ENCODE data around the gene SDC1.

SDC1 gene

GRCh38 chr2:20183373-20183772, 41.6 kb downstream of the SDC1 start:
- DNase-seq (ENCODE audit: low read depth): no peak

DNA sequence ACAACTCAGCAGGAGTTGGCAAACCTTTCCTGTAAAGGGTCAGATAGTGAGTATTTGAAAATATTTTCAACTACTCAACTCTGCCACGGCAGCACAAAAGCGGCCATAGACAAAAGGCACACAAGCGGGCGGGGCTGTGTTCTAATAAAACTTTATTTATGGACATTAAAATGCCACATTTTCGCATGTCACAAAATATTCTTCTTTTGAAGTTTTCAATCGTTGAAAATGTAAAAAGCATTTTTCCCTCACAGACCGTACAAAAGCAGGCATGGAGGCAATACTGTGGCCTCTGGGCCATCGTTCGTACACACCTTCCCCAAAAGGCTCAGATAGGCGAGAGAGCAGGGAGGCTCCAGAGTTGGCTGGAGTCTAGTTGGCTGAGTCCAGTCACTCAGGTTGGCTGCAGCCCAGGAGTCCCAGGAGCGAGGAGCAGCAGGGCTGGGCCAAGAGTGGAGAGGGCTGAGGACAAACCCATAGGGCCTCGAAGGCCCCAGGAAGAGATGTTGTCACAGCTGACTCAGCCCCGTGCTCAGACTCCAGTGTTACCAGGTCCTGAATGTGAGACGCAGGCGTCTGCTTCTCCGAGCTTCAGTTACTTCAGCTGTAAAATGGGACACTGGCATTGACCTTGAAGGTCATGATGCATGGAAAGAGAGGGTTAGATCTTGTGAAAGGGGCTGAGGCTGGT, 42.5 kb downstream of the SDC1 start:
- no peak for DNase-seq (ENCODE audit: low read depth)

DNA sequence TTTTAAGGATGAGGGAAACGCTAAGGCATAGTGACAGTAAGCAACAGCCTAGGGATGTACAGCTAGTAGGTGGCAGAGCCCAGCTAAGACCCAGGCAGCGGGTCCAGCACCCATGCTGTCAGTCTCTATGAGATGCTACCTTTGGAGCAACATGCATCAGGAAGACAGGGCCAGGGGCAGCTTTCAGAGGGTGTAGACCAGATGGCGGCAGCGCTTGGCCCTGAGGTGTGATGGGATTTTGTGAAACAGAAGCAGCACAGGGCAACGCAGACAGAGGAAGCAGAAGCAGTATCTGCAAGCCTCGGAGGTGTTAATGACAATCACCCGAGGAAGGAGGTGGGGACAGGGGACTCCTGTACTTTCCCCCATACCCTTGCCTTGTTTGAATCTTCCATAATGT, 43.2 kb downstream of the SDC1 start:
- DNase-seq (ENCODE audit: low read depth): no peak

- DNase-seq (ENCODE audit: low read depth): no peak
Measured at GRCh38 chr2:20180676-20181648, 44.0 kb downstream of the SDC1 start.

DNA sequence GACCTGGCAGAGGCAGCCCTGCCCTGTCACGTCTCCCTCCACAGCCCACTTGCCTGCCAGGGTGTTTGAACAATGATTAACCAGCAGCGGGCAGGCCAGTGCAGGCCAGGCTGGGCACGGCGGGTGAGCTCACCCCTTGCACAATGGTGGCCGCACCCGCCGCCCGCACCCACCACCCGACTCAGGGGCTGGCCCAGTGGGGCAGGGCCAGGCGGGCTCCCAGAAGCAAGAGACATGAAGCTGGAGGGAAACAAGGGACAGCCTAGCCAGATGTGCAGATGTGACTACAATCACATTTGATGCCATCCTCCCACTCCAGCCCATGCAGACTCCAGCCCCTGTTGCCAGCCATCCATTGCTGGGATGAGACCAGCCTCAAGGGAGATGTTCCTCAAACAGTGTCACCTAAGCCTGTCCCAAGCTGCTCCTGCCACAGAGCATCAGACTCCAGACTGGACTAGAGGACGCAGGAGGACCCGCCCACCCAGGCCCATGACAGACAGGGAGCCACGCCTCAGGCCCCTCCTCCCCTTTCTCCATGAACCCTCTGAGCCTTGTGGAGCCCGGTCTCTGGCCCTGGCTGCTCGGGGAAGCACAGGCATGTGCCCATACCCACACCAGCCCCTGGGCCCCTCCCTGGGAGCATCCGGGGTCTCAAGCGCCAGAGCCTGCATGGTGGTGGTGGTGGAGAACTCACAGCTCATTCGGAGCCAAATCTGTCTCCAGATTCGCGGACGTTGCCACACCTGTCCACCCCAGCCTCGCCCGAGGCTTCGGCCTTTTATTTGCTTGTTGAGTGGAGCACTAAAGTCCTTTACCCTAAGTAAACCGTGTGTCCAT, 45.0 kb downstream of the SDC1 start:
- DNase-seq (ENCODE audit: low read depth): no peak

GRCh38 chr2:20179466-20179754, 45.5 kb downstream of the SDC1 start:
- no peak for DNase-seq (ENCODE audit: low read depth)

- no peak for DNase-seq (ENCODE audit: low read depth)
Measured at GRCh38 chr2:20178666-20179465, 46.1 kb downstream of the SDC1 start.

DNA sequence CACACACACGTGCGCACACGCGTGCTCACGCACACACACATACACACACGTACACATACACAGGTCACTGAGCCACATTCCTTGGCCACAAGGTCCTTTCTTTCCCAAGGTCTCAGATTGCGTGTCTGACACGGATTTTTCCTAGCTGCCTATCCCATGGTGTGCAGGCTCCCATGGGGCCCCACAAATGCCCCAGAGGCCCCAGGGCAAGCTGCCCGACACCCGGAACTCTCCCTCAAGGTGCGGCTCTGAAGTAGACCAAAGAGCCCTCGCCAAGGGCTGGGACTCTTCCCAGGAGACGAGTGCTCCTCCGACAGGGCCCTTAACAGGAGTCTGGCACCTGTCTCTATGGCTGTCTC, 46.7 kb downstream of the SDC1 start:
- no peak for DNase-seq (ENCODE audit: low read depth)

GRCh38 chr2:20177556-20178248, 47.2 kb downstream of the SDC1 start:
- no peak for DNase-seq (ENCODE audit: low read depth)

- DNase-seq (ENCODE audit: low read depth): no peak
Measured at GRCh38 chr2:20176760-20177159, 48.2 kb downstream of the SDC1 start.

- no peak for DNase-seq (ENCODE audit: low read depth)
Measured at GRCh38 chr2:20175931-20176330, 49.0 kb downstream of the SDC1 start.

DNA sequence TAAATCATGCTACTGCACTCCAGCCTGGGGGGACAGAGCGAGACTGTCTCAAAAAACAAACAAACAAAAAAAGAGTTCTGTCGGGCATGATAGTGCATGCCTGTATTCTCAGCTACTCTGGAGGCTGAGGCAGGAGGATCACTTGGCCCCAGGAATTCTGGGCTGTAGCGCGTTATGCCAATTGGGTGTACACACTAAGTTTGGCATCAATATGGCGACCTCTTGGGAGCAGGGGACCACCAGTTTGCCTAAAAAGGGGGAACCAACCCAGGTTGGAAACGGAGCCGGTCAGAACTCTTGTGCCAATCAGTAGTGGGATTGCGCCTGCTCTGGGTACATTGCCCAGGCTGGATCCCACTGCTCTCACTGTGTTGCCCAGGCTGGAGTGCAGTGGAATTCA, 49.7 kb downstream of the SDC1 start:
- no peak for DNase-seq (ENCODE audit: low read depth)

DNA sequence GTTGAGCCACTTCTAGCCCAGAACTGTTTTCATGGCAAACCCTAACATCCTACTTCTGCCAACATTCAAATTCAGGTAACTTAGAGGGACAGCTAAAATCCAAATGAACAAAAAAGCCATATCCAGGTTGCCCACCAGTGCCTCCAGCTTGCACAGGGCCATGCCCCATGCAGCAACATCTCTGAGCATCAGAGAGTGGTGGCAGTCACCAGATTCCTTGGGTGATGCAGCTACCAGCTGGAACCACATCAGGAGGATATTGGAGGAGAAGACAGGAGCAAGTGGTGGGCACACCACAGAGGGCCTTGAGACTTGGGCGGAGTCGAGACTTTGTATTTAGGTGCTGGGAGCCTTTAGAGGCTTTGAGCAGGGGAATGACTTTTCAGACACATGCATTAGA, 50.5 kb downstream of the SDC1 start:
- no peak for DNase-seq (ENCODE audit: low read depth)

DNA sequence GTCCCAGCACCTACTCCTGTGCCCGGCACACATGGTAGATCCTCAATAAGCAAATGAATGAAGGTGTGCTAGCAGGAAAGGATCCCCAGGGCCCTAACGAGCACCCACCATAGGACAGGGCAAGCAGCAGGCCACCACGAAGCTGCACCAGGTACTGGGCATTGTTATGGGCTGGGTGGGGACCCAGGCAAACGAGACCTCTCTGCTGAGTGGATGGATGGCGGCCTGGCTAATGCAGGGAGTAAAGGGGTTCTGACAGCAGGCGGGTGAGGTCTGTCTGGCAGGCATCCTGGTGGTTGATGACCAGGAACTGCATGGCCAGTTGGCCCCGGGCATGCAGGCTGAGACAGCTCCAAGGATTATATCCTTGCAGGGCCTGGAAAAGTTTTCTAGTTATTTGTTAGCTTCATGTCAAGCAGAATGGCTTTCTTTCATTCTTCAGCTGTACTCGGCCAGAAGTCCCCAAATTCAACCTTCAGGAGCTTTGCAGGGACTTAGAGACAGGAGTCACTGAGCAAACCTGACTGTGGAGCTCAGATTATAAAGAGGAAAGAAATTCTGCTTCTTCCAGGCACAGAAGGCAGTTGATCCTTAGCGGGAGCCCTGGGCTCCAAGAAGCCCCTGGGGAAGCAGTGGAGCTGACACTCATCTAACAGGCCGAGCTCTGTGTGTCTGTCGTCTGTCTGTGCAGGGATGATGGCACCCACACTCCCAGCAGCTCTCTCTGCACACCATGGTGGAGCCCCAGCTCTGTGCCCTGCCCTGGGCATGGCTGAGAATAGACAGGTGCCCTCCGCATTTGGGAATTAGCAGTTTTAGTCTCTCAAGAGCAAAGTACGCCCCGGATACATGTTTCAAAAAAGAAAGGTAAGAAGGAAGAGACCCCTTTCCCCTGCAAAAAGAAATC, 51.2 kb downstream of the SDC1 start:
- no peak for DNase-seq (ENCODE audit: low read depth)

DNA sequence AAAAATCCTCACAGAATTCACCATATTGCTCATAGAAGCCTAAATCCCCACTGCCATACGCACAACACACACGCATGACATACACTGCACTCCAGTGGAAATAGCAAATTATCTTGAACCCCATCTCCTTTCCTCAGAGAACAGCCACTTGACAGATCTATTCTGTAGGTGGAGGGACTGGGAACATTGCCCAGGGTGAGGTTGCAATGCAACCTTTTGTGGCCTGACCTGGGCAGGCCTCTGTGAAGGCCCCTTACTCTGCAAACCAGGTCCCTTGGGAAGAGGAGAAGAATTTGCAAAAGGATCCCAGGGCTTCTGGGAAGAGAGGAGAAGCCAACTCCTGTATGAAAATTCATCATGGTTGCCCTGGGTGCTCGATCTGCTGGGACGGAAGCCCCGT, 51.9 kb downstream of the SDC1 start:
- no peak for DNase-seq (ENCODE audit: low read depth)

DNA sequence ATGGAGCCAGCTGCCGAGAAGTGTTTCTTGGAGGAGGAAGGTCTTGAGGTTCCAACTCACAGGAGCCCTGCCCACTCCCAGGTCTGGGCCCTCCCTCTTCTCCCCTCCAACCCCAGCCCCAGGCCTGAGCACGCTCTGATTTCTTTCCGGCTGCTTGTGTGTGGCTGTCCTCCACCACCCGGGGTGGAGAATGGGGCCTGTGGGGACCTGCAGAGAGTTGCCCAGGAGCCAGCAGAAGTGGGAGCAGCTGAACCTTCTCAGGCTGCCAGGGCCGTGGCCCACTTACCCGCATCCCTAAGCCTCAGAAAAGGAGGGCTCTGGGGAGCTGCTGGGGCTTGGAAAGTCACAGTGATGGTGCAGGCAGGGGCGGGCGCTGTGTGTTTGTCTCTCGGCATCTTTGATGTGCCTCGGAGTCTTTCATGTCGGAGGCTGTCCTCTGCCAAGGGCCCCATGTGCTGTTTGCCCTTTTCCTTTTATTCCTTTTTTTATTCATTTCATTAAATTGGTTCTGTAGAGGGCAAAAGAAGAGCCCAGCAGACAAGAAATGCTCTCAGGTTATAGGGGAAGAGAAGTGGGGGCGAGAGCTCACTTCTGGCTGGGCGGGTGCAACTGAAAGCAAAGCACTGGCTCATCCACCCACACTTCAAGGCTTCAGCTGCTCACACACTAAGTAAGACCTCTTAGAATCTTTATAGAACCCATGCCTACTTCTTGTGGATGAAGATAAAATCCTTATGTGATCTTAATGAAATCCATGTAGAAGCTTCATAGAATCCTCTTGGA, 52.5 kb downstream of the SDC1 start:
- DNase-seq (ENCODE audit: low read depth): no peak

DNA sequence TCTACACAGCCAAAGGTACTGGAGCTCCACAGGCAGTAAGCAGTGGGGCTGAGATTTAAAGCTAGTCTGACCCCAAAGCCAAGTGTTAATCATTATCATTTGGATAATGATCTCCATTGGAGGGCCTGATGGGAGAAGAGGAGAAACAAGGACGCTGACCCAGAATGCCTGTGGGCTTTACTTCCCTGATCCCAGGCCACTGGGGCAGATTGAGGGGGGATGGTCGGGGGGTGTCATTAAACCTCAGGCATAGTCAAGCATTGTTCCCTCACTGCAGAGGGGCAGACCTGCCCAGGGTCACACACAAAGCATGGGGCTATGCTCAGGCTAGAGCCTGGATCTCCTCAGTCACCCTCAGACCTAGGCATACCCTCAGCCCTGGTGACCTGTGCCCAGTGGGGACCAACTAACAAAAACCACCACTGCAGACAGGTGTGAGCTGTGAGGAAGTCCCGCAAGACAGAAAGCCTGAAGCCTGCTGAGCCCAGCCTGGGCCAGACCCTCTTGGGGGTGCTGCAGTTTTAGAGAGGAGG, 53.4 kb downstream of the SDC1 start:
- no peak for DNase-seq (ENCODE audit: low read depth)

GRCh38 chr2:20170704-20171250, 54.2 kb downstream of the SDC1 start:
- DNase-seq (ENCODE audit: low read depth): no peak

Data from GM04503 (cell line).